KOPT-K1 (cell line): ENCODE measurements around the gene GGTLC1.
"Not testable (repeated sequence)": the region's sequence is repeated elsewhere in the genome, so short reads cannot be mapped to it uniquely, and the experiment has no call there.

Experiments
- H3K27ac ChIP-seq: fragments of 200-600 bp; sonication (generic); 2 replicates; pipeline ENCODE4 v1.5.1; 2016; ENCODE audit warnings: antibody characterized with exemption, mild to moderate bottlenecking, low read depth, low read length; ENCODE audit not compliant: poor library complexity, severe bottlenecking
- H3K36me3 ChIP-seq: fragments of 200-600 bp; sonication (generic); 2 replicates; pipeline ENCODE4 v1.5.1; 2017; ENCODE audit warnings: antibody characterized with exemption, mild to moderate bottlenecking, low read length, moderate library complexity; ENCODE audit not compliant: insufficient read depth
- H3K9me3 ChIP-seq: fragments of 200-600 bp; sonication (generic); 2 replicates; pipeline ENCODE4 v1.5.1; 2017; ENCODE audit warnings: antibody characterized with exemption, low read length, mild to moderate bottlenecking; ENCODE audit not compliant: insufficient read depth, poor library complexity, severe bottlenecking

Gene GGTLC1

DNA sequence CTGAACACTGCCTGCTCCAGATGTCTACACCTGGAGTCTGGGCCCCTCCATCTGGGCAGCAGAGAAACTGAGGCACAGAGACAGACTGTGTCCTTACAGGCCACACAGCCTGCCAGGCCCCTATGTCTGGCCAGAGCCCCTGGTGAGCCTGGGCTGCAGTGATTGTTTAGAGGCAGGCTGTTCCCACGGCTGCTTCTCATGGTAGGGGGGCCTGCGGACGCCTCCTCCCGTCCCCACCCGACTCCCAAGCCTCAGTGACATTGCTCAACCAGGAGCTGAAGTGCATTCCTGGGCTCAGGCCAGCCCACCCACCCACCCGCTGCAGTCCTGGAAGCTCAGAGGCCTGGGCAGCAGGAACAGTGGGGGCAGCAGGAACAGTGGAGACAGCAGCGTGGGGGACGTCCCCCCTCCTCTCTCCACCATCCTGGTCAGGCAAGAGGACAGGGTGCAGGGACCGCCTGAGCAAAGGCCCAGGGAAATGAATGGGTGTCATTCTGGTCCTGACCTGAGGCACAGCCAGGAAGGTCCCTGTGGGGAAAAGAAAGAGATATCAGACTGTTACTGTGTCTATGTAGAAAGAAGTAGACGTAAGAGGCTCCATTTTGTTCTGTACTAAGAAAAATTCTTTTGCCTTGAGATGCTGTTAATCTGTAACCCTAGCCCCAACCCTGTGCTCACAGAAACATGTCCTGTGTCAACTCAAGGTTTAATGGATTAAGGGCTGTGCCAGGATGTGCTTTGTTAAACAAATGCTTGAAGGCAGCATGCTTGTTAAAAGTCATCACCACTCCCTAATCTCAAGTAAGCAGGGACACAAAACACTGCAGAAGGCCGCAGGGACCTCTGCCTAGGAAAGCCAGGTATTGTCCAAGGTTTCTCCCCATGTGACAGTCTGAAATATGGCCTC is 6.2 kb downstream of the GGTLC1 start:
- not testable (repeated sequence) for H3K9me3 ChIP-seq, H3K27ac ChIP-seq, H3K36me3 ChIP-seq

DNA sequence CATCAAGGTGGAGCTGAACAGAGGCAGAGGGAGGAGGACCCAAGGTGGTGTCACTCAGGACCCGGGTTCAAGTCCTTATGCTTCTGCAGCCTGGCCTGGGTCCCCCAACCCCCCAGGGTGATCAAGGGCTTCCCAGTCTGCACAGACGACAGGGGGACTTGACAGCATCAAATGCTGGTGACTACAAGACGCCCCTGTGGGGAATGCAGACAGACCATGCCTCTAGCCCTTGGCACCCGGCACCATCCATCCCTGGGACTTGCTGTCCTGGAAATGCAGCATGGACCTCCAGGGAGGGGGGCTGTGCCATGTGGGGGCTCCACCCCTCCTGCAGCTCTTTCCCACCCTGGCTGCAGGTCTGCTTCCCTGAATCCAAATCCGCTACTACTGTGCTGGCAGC is 7.1 kb downstream of the GGTLC1 start:
- H3K9me3 ChIP-seq, H3K27ac ChIP-seq, H3K36me3 ChIP-seq: not testable (repeated sequence)

DNA sequence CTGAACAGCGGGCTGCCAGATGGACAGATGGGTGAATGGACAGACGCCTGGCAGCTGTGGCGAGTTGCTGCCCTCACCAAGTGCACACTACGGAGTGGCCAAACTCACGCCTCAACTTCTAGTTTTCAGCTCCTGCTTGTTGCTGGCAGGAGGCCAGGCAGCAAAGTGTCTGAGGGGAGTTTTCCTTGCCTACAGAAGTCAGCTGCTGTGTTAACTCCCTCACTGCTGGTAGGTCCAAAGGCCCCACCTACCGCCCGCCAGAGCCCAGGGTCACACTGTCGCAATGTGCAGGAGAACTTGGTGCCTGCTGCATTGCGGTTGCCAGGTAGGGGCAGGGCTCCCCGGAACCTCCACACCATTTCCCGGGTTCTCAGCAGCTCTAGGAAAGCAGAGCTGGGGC is 7.6 kb downstream of the GGTLC1 start:
- H3K27ac ChIP-seq: not testable (repeated sequence)

DNA sequence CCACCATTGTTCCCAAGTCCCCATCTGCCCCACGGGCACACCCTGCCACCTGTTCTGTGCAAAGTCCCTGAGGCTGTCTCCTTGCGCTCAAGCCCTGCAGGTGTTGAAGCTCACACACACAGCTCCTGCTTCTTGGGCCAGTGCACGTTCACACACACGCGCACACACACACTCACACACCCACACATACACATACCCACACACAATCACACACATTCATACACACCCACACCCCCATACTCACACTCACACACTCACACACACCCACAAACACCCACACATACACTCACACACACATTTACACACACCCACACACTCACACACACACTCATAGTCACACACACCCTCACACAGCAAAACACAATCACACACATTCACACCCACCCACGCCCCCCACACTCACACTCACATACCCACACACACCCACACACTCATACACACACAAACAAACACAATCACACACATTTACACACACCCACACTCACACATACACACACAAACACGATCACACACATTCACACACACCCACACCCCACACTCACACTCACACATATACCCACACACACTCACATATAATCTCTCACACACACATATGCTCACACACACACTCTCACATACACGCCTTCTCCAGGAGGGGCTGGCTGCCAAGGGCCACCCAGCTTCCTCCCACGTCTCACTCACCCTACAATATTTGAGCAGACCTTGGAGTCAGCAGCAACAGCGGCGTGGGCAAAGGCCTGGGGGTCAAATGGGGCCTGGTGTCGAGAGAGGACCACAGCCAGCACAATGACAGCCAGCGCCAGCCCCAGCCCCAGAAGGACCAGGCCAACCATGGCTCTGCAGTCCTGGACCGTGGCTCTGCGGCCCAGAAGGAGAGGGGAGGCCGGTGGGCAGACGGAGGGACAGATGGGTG is 8.4 kb downstream of the GGTLC1 start:
- H3K27ac ChIP-seq: not testable (repeated sequence)

More for the DNA sequence above, 7.6 kb downstream of the GGTLC1 start:
- H3K9me3 ChIP-seq, H3K36me3 ChIP-seq: not testable (repeated sequence)

DNA sequence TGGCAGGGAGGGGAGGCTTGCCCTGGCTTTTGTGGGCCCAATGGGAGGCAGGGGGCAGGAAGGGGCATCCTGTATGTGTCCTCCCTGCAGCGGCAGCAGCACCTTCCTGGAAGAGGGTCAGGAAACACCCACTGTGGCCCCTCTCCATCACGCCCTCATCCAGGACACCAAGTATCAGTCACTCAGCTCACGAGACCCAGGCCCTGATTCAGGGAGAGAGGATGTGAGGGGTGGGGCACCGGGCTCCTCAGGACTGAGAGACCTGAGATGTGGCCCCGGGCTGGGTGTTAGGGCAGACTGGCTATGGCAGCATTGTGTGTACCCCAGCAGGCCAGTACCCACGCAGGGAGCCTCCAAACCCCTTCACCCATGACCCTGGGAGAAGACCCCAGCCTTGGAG is 9.2 kb downstream of the GGTLC1 start:
- not testable (repeated sequence) for H3K9me3 ChIP-seq, H3K27ac ChIP-seq, H3K36me3 ChIP-seq

More for the DNA sequence above, 8.4 kb downstream of the GGTLC1 start:
- not testable (repeated sequence) for H3K36me3 ChIP-seq, H3K9me3 ChIP-seq

DNA sequence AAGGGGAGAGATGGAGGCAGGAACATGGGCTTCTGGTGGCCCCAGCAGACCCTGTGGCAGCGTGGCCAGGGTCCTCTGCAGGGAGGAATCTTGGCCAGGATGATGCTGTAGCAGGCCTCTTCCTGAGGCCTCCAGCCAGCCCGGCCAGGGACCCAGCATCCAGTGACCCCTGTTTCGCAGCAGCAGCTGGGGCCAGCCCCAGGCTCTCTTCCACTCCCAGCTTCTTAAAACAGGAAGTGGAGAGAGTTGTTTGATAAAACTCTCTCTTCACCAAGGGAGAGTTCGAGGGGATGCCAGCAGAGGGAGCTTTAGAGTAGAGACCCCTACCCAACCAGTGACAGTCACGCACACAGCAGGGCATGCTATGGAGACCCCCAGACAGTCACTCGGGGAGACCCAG is 10.1 kb downstream of the GGTLC1 start:
- not testable (repeated sequence) for H3K9me3 ChIP-seq, H3K27ac ChIP-seq, H3K36me3 ChIP-seq

DNA sequence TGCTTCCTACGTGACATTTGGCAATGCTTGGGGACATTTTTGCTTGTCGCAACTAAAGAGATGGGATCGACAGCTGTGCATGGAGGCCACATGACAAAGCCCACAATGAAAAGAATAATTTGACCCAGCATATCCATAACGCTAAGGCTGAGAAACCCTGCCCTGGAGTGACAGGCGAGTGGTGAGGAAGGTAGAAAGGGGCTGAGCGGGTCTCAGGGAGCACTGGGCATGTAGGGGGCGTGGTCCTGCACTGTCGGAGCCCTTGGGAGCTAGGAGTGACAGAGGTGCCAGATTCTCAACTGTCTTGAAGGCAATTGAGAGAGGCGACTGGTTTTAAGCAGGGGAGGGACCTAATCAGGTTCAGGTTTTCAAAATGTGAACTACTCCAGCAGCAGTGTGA is 13.6 kb downstream of the GGTLC1 start:
- Histone ChIP-seq H3K27ac (no peak overlapping the region), H3K36me3 (no peaks in the 10 kb centered on the region), H3K9me3 (no peaks in the 10 kb centered on the region)

DNA sequence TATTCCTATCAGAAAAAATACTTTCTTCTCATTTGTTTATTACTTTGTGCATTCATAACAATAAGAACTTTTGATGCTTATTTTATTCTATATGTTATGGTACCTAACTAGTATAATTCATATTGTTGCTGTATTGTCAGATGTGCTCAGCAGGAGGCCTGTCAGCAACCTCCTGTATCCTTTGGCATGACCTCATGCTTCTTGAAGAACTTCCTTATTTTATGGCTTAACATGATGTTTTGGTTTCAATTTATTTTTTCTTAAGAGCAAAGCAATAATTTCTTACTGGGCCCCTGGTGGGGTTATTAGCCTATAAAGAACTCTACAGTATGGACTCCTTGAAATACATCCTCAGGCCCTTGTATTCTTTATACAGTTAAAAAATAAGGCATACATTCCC is 17.3 kb downstream of the GGTLC1 start:
- Histone ChIP-seq H3K9me3 (no peaks in the 10 kb centered on the region), H3K27ac (no peak overlapping the region), H3K36me3 (no peaks in the 10 kb centered on the region)

DNA sequence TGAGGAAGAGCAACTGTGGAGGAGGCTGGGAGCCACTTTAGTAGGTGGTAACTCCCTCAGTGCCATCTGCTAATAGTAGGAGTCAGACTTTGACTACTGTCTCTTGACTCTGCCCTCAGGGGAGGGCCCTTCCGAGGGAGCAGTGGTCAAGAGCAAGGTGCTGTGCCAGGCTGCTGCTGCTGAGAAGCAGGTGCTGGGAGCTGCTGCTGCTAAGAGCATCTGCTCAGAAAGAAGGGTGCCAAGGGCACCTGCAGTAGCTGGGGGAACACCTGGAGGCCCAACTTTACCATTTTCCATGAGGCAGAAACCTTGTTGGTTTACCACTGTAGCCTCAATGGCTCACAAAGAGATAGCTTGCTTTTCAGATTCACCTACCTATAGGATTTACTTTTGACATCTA is 18.5 kb downstream of the GGTLC1 start:
- Histone ChIP-seq H3K36me3 (no peaks in the 10 kb centered on the region), H3K9me3 (peaks cover 8% of the 10 kb centered on the region), H3K27ac (no peak overlapping the region)

DNA sequence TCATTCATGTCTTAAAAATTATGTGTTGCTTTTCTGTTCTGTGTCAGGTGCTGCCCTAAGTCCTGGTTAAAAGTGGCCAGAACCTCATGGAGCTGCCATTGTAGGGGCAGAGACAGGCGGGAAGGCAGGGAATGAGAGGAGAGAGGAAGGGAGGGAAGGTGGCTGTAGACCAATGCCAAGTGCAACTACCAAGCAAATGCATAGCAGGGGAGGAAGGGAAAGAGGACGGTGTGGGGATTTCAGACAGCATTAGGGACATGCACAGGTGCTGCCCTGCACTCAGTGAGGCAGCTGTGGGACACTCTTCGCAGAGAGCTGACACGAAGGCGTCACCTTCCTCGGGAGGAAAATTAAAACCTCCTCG is 21.0 kb downstream of the GGTLC1 start:
- no peak overlapping the region for H3K27ac ChIP-seq
- peaks cover 27% of the 10 kb centered on the region for H3K9me3 ChIP-seq
- no peaks in the 10 kb centered on the region for H3K36me3 ChIP-seq

DNA sequence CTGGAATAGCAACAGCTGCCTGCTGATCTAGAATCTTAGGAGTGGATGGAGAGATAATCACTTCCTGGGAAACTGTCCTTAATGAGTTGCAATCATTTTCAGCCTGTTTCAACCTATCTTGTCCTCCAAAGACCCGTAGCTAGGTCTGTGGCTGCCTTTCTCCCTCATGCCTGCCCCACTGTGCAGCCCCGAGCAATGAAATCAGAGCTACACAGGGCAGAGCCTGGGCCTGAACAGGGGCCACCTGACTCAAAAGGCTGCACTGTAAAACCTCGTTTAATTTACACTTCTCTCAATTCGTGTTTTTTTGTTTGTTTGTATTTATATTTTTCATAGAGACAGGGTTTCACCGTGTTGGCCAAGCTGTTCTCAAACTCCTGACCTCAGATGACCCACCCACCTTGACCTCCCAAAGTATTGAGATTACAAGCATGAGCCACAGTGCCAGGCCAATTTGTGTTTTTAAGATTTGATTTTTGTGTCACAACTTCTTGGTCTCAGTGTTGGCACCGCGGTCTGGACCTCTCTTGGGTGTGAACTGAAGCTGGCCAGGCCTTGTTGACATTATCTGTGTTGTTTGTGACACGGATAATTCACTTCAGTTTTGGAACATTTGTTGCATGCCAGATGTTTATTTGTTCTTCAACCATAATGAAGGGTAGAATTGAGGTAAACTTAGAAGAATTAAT is 21.5 kb downstream of the GGTLC1 start:
- H3K27ac ChIP-seq: no peak overlapping the region
- no peaks in the 10 kb centered on the region for H3K36me3 ChIP-seq
- H3K9me3 ChIP-seq: peaks cover 31% of the 10 kb centered on the region

DNA sequence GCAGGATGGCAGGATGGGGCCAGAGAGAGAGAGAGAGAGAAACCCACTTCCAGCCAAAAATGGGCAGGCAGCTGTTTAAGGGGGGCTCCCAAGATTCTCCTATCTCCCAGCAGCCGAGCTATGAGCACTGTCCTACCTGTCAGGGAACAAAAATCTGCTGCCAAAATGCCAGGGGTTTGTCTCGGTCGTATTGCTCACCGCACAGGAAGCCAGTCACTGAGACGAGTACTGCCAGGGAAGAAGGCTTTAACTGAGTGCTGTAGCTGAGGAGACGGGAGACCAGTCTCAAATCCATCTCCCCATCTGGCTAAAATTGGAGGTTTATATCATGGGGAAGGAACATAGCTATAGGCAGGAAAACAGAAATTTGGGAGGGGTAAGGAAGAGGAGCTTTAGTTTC is 22.3 kb downstream of the GGTLC1 start:
- Histone ChIP-seq H3K27ac (no peak overlapping the region), H3K9me3 (peaks cover 31% of the 10 kb centered on the region)

DNA sequence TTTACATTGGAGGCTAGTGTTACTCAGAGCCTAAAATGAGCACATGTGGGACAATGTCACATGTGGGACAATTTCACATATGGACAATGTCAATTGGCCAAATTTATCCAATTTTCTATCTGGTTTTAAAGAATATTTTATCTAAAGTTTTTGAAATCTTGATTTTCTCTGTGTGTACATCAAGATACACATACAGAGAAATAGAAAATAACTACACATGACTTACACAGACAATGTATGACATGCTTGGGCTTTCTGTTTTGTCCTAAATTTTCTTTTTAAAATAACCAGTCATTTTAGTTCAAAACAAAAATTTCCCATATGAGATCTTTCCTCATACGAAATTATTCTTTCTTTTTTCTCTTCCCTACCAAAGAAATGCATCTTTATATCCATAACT is 24.6 kb downstream of the GGTLC1 start:
- Histone ChIP-seq H3K27ac (no peak overlapping the region), H3K9me3 (peaks cover 35% of the 10 kb centered on the region), H3K36me3 (no peaks in the 10 kb centered on the region)

More for the DNA sequence above, 22.3 kb downstream of the GGTLC1 start:
- H3K36me3 ChIP-seq: no peaks in the 10 kb centered on the region

DNA sequence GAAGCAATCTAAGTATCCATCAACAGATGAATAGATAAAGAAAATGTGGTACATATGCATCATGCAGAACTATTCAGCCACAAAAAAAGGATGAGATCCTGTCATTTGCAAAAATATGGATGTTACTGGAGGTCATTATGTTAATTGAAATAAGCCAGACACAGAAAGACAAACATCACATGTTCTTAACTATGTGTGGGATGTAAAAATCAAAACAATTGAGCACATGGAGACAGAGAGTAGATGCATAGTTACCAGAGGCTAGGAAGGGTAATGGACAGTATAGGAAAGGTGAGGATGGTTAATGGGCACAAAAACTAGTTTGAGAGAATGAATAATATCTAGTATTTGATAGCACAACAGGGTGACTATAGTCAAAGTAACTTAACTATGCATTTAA is 26.3 kb downstream of the GGTLC1 start:
- H3K9me3 ChIP-seq: peaks cover 35% of the 10 kb centered on the region
- no peak overlapping the region for H3K27ac ChIP-seq
- H3K36me3 ChIP-seq: no peaks in the 10 kb centered on the region

DNA sequence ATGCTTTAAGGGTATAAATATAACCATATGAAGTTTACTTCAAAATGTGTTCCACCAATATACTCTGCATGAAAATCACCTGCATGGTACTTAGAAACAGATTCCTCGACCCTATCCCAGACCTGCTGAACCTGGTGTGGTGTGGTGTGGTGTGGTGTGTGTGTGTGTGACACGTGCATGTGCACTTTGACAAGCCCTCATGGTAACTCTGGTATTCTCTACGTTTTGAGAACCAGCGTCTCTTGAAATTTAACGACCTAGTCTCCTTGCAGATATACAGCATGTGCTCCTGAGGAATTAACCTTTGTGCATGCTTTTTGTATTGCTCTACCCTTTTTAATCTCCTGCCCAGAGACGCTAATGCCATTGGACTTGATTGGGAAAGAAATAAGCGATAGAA is 29.5 kb downstream of the GGTLC1 start:
- H3K9me3 ChIP-seq: peaks cover 22% of the 10 kb centered on the region
- no peak overlapping the region for H3K27ac ChIP-seq
- H3K36me3 ChIP-seq: no peaks in the 10 kb centered on the region
